ENCODE results near the gene CHD6.

CHD6 gene

DNA sequence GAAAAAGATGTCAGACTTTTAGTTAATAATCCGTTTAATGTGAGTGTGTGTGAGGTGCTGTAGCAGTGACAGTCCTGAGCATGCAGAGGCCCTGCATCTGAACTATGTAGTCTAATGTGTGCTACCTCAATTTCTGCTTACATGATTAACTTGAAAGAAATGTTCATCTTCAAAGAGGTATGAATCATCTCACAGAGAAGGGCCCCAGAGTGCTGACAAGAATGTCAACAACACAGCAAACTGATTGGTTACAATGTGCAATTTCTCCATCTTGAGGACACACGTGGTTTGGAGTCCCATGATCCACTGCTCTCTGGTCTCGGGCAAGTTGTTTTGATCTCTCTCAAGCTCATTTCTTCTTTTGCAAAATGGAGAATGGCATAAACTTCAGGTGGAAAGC, 189.9 kb downstream of the CHD6 start:
- in situ Hi-C loops (cut with MboI; ENCODE audit: low sequenced_read_pairs): no loop called here

GRCh38 chr20:41427833-41428232, 190.3 kb downstream of the CHD6 start:
- in situ Hi-C loops (cut with MboI; ENCODE audit: low sequenced_read_pairs): no loop called here

DNA sequence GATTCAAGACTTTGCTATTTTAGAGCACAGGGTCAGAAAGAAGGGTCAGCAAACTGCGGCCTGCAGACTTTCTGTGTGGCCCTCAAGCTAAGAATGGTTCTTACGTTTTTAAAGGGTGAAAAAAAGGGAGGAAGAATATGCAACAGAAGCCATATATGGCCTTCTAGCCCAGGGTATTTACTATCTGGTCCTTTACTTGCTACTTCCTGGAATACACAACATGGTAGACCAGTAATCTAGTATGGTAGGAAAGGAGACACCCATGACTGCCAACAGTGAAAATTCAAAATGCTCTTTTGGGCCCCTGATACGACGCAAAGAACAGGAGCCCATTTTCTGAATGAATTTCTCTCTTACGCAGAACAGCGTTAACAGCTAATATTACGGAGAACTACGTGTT, 191.2 kb downstream of the CHD6 start:
- in situ Hi-C loops (cut with MboI; ENCODE audit: low sequenced_read_pairs): no loop called here

- in situ Hi-C loops (cut with MboI; ENCODE audit: low sequenced_read_pairs): no loop called here
Measured at GRCh38 chr20:41426086-41426830, 191.9 kb downstream of the CHD6 start.

- in situ Hi-C loops (cut with MboI; ENCODE audit: low sequenced_read_pairs): no loop called here
Measured at GRCh38 chr20:41425180-41425884, 192.8 kb downstream of the CHD6 start.

- in situ Hi-C loops (cut with MboI; ENCODE audit: low sequenced_read_pairs): no loop called here
Measured at GRCh38 chr20:41424546-41424945, 193.6 kb downstream of the CHD6 start.

GRCh38 chr20:41424011-41424410, 194.2 kb downstream of the CHD6 start:
- in situ Hi-C loops (cut with MboI; ENCODE audit: low sequenced_read_pairs): no loop called here

DNA sequence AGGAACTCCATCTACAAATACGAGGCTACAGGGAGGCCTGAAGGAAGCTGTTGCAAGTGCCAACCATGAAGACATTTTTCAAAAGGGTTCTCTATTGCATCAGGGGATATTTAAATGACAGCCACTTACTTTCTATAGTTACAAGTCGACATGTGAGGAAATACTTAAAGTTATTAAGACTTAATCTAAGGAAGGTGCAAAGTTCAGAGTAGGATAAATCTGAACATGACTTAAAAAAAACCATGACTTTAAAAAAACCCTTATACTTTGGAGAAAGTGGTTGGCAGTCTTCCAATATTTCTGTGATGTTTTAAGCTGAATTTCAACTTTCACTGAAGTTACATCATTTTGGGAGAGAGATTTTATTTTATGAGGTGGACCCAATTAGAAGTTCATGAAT, 195.2 kb downstream of the CHD6 start:
- in situ Hi-C loops (cut with MboI; ENCODE audit: low sequenced_read_pairs): no loop called here

- in situ Hi-C loops (cut with MboI; ENCODE audit: low sequenced_read_pairs): no loop called here
Measured at GRCh38 chr20:41418739-41419293, 199.4 kb downstream of the CHD6 start.

DNA sequence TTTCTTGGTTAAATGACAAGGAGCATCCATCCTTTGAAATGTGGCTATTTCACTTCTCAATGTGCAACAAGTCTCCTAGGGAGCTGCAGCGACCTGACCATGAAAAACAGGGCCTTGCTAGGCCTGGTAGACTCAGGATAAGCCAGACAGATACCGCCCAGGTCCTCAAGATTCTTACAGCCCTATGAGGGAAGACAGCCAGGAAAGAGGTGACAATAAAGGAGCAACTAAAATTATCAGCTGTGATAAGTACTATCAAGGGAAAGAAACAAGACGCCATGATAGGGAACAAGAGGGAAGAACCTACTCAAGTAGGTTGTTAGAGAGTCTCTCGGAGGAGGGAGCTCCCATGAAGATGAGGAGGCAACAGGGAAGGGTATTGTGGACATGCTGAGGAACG, 200.1 kb downstream of the CHD6 start:
- in situ Hi-C loops (cut with MboI; ENCODE audit: low sequenced_read_pairs): no loop called here

GRCh38 chr20:41415191-41415590, 203.0 kb downstream of the CHD6 start:
- in situ Hi-C loops (cut with MboI; ENCODE audit: low sequenced_read_pairs): no loop called here

- in situ Hi-C loops (cut with MboI; ENCODE audit: low sequenced_read_pairs): no loop called here
Measured at GRCh38 chr20:41413169-41413568, 205.0 kb downstream of the CHD6 start.

DNA sequence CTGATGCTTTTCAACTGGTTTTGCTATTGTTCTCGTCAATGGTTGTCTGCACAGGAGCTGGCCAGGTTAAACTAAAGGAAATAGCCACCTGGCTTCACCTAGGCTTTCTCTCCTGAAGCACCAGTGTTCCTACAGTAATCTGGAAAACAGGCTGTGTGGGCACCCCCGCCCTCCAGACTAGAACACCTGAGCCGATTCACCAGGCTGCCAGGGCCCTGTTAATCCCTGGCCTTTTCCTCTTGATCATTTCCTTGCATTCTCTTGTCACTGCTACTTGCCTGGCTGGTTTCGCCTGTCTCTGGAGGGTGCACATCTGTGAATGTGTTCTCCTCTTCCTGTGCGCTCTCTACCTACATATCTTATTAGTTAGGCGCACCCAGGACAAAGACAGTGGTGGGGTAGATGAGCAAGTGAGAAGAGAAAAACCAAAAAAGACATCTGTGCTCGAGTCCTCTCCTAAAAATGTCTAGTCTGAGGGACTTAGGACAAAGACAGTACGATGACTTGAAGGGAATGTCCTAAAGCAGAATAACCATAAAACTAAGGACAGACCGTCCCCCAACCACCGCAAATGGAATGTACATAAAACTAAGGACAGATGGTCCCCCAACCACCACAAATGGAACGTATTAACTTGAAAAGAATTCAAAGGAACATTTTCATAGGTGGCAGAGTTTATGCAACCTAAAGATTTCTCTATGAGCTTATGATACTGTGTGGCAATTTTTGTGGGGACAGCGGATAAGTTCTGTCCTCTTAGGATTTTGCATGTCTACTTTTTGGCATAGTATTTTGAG, 205.7 kb downstream of the CHD6 start:
- in situ Hi-C loops (cut with MboI; ENCODE audit: low sequenced_read_pairs): no loop called here

GRCh38 chr20:41411391-41411847, 206.8 kb downstream of the CHD6 start:
- in situ Hi-C loops (cut with MboI; ENCODE audit: low sequenced_read_pairs): no loop called here

- in situ Hi-C loops (cut with MboI; ENCODE audit: low sequenced_read_pairs): no loop called here
Measured at GRCh38 chr20:41408986-41409385, 209.2 kb downstream of the CHD6 start.

- in situ Hi-C loops (cut with MboI; ENCODE audit: low sequenced_read_pairs): no loop called here
Measured at GRCh38 chr20:41408156-41408794, 209.9 kb downstream of the CHD6 start.

GRCh38 chr20:41407607-41408006, 210.6 kb downstream of the CHD6 start:
- in situ Hi-C loops (cut with MboI; ENCODE audit: low sequenced_read_pairs): no loop called here

DNA sequence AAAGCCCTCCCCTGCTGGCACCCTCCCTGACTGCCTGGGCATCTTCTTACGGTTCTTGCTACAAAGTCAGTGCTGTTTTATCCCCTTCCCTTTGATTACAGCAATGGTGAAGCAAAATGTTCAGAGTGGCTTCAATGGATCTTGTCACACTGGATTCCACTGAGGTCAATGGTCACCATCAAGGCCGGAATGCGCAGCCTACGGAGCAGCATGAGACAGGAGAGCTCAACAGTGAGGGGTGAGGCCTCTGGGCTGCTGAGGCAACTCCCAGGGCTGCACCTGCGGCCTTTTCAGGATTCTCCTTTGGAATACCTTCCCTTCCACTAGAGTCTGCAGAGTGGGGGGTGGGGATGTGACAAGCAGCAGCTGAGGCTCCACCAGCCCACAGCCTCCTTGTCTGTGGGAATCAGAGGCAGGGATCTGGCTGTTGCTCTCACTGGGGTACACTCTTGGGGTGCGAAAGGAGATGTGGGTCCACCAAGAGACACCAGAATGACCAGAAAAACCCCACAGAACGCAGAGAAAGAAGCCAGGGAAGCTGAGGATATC, 211.2 kb downstream of the CHD6 start:
- in situ Hi-C loops (cut with MboI; ENCODE audit: low sequenced_read_pairs): no loop called here

- in situ Hi-C loops (cut with MboI; ENCODE audit: low sequenced_read_pairs): no loop called here
Measured at GRCh38 chr20:41406353-41406752, 211.8 kb downstream of the CHD6 start.

DNA sequence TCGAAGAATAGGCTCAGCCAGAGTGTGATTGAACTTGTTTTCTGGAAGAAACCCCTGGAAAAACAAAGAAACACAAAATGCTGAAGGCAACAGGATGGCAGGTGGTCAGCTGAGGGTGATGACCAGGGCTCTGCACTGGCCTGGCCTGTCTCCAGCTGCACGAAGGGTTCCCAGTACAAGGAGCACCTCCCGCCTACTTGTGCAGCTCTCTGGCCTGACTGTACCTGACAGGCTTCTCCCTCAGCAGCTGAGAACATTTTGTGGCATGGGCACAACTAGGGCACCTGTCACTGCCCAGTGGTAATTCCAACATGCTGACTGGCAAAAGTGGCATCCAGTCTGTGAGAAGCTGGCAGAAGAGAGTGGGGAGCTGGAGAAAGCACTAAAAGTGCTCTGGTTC, 212.7 kb downstream of the CHD6 start:
- in situ Hi-C loops (cut with MboI; ENCODE audit: low sequenced_read_pairs): no loop called here

GRCh38 chr20:41403604-41404003, 214.6 kb downstream of the CHD6 start:
- in situ Hi-C loops (cut with MboI; ENCODE audit: low sequenced_read_pairs): no loop called here

All from HL-60/S4 (cell line).